Smooth muscle cell (in vitro differentiated cells): ENCODE measurements around the gene TAX1BP1. TPM values are rescaled to one million over a fixed set of nuclear protein-coding genes. Genes with fewer than 3 reads are reported as not detected.

Source experiments
- DNase-seq: peaks from one replicate; lab custom pipeline; 2025; ENCODE audit not compliant: unreplicated experiment; lab: John Stamatoyannopoulos, UW
- H2AFZ ChIP-seq: fragments of 200-600 bp; sonication (generic); 2 replicates; pipeline ENCODE4 v1.6.0; 2016; ENCODE audit warnings: antibody characterized with exemption, low read depth, mild to moderate bottlenecking
- H3F3A ChIP-seq: fragments of 200-600 bp; sonication (generic); 2 replicates; pipeline ENCODE4 v1.6.0; 2017; ENCODE audit warnings: antibody characterized with exemption, low read depth
- H3K27ac ChIP-seq: fragments of 200-600 bp; sonication (generic); 2 replicates; pipeline ENCODE4 v1.5.1; 2016; ENCODE audit warnings: low read depth, mild to moderate bottlenecking
- H3K27me3 ChIP-seq: fragments of 200-600 bp; sonication (generic); 2 replicates; pipeline ENCODE4 v1.6.1; 2016; ENCODE audit warnings: low read depth, mild to moderate bottlenecking
- H3K36me3 ChIP-seq: fragments of 200-600 bp; sonication (generic); 2 replicates; pipeline ENCODE4 v1.5.1; 2016; ENCODE audit warnings: low read depth
- H3K4me1 ChIP-seq: fragments of 200-600 bp; sonication (generic); 2 replicates; pipeline ENCODE4 v1.5.1; 2016; ENCODE audit warnings: low read depth
- H3K4me2 ChIP-seq: fragments of 200-600 bp; sonication (generic); 2 replicates; pipeline ENCODE4 v1.6.0; 2016; ENCODE audit warnings: mild to moderate bottlenecking
- H3K4me3 ChIP-seq: fragments of 200-600 bp; sonication (generic); 2 replicates; pipeline ENCODE4 v1.5.1; 2016; ENCODE audit warnings: mild to moderate bottlenecking
- H3K79me2 ChIP-seq: fragments of 200-600 bp; sonication (generic); 2 replicates; pipeline ENCODE4 v1.6.0; 2016; ENCODE audit warnings: low read depth, mild to moderate bottlenecking
- H3K9ac ChIP-seq: fragments of 200-600 bp; sonication (generic); 2 replicates; pipeline ENCODE4 v1.6.0; 2016; ENCODE audit warnings: low read depth
- H3K9me3 ChIP-seq: fragments of 200-600 bp; sonication (generic); replicated peaks from 2 replicates; pipeline ENCODE4 v1.5.1; 2016; ENCODE audit warnings: low read depth
- H4K20me1 ChIP-seq: fragments of 200-600 bp; sonication (generic); 2 replicates; pipeline ENCODE4 v1.6.0; 2016; ENCODE audit warnings: low read depth
- CTCF ChIP-seq: fragments of 200-600 bp; sonication (generic); IDR thresholded peaks from 2 replicates; pipeline ENCODE4 v1.5.1; 2017; ENCODE audit warnings: borderline replicate concordance, mild to moderate bottlenecking, antibody characterized with exemption; ENCODE audit not compliant: insufficient read depth, poor library complexity, severe bottlenecking
- WGBS: methylation state at CpG from one replicate; pipeline ENCODE4 v1.1.7; 2016; ENCODE audit warnings: low lambda C conversion rate; 5-methylcytosine and 5-hydroxymethylcytosine counted together
- polyA plus RNA-seq: library from polyadenylated mRNA; unstranded; fragments of >200 nt; fragmentation: Nextera tagmentation; extraction: Ambion mirVana; gene quantifications from 2 replicates; pipeline ENCODE4 v1.2.1, GENCODE V29; 2016
- total RNA-seq: library from RNA; depleted of rRNA; stranded (reverse); fragments of >200 nt; gene quantifications from 2 replicates; pipeline ENCODE4 v1.2.3, GENCODE V29; 2014

Gene TAX1BP1
- total and polyA plus RNA-seq, 2 experiments from 2014 or later: 80.4 to 81.6 TPM

GRCh38 chr7:27866828-27867672, 127.1 kb downstream of the TAX1BP1 start:
- H3K4me3 ChIP-seq: no peak overlapping the region
- H3K36me3 ChIP-seq: no peaks in the 10 kb centered on the region
- H2AFZ ChIP-seq: no peak overlapping the region
- H4K20me1 ChIP-seq: no peaks in the 10 kb centered on the region
- no peak for TF ChIP-seq CTCF
- DNase-seq: no peak
- WGBS: 78% methylated on average over 17 of the region's 17 CpGs
- H3K4me1 ChIP-seq: no peaks in the 10 kb centered on the region
- no peaks in the 10 kb centered on the region for H3K79me2 ChIP-seq
- no peak overlapping the region for H3K4me2 ChIP-seq
- H3K9ac ChIP-seq: no peak overlapping the region
- no peaks in the 10 kb centered on the region for H3F3A ChIP-seq
- H3K9me3 ChIP-seq: no peaks in the 10 kb centered on the region
- H3K27ac ChIP-seq: no peak overlapping the region
- no peaks in the 10 kb centered on the region for H3K27me3 ChIP-seq

- peaks cover 6% of the 10 kb centered on the region for H3K4me1 ChIP-seq
- H3K27me3 ChIP-seq: no peaks in the 10 kb centered on the region
- H3K4me3 ChIP-seq: no peak overlapping the region
- H4K20me1 ChIP-seq: no peaks in the 10 kb centered on the region
- H3K36me3 ChIP-seq: no peaks in the 10 kb centered on the region
- H3K79me2 ChIP-seq: no peaks in the 10 kb centered on the region
- no peak overlapping the region for H3K27ac ChIP-seq
- H2AFZ ChIP-seq: no peak overlapping the region
- WGBS: 87% methylated on average over 15 of the region's 15 CpGs
- no peak for DNase-seq
- H3F3A ChIP-seq: no peaks in the 10 kb centered on the region
- no peaks in the 10 kb centered on the region for H3K9me3 ChIP-seq
- TF ChIP-seq CTCF: no peak
- H3K9ac ChIP-seq: no peak overlapping the region
- H3K4me2 ChIP-seq: no peak overlapping the region
Measured at GRCh38 chr7:27868131-27868550, 128.2 kb downstream of the TAX1BP1 start.

- H3K9me3 ChIP-seq: no peaks in the 10 kb centered on the region
- no peaks in the 10 kb centered on the region for H3K27me3 ChIP-seq
- no peak overlapping the region for H3K4me2 ChIP-seq
- no peaks in the 10 kb centered on the region for H4K20me1 ChIP-seq
- no peaks in the 10 kb centered on the region for H3F3A ChIP-seq
- no peak overlapping the region for H3K9ac ChIP-seq
- no peaks in the 10 kb centered on the region for H3K36me3 ChIP-seq
- DNase-seq: no peak
- H3K79me2 ChIP-seq: no peaks in the 10 kb centered on the region
- H3K27ac ChIP-seq: no peak overlapping the region
- H3K4me1 ChIP-seq: peaks cover 6% of the 10 kb centered on the region
- no peak overlapping the region for H2AFZ ChIP-seq
- no peak for TF ChIP-seq CTCF
- WGBS: 74% methylated on average over 7 of the region's 7 CpGs
- no peak overlapping the region for H3K4me3 ChIP-seq
Measured at GRCh38 chr7:27869056-27869455, 129.1 kb downstream of the TAX1BP1 start.

GRCh38 chr7:27870595-27870994, 130.6 kb downstream of the TAX1BP1 start:
- H3K4me2 ChIP-seq: no peak overlapping the region
- H3K27me3 ChIP-seq: no peaks in the 10 kb centered on the region
- WGBS: 91% methylated on average over 5 of the region's 5 CpGs
- no peaks in the 10 kb centered on the region for H3F3A ChIP-seq
- H2AFZ ChIP-seq: no peak overlapping the region
- no peaks in the 10 kb centered on the region for H3K9me3 ChIP-seq
- no peak for TF ChIP-seq CTCF
- peaks cover 6% of the 10 kb centered on the region for H3K4me1 ChIP-seq
- no peaks in the 10 kb centered on the region for H3K79me2 ChIP-seq
- no peak overlapping the region for H3K27ac ChIP-seq
- DNase-seq: no peak
- H4K20me1 ChIP-seq: no peaks in the 10 kb centered on the region
- H3K36me3 ChIP-seq: no peaks in the 10 kb centered on the region
- no peak overlapping the region for H3K9ac ChIP-seq
- no peak overlapping the region for H3K4me3 ChIP-seq
